ENCODE results near the gene PRICKLE2. TPM values are rescaled to one million over a fixed set of nuclear protein-coding genes. Genes with fewer than 3 reads are reported as not detected.

PRICKLE2 gene
- polyA plus RNA-seq, 1 donor (not counting 4 experiments of a cell fraction or from before 2014, with no cell fraction given): 7.8 TPM

- Histone ChIP-seq H3K9me3 (ENCODE audit: control insufficient read depth, low read depth, low read length) (no peaks in the 10 kb centered on the region), H3K27ac (ENCODE audit: control insufficient read depth, insufficient read depth, low read length) (no peak overlapping the region), H3K36me3 (ENCODE audit: control insufficient read depth in 2 of 2, extremely low read depth in 1 of 2, insufficient read depth in 2 of 2, low read length in 2 of 2) (peaks cover 0 to 5% of the 10 kb centered on the region in 2 experiments), H3K4me1 (ENCODE audit: control insufficient read depth, extremely low read depth, insufficient read depth, low read length) (peaks cover 4% of the 10 kb centered on the region), H3K79me2 (ENCODE audit: control insufficient read depth, insufficient read depth, low read length) (no peaks in the 10 kb centered on the region), H2AFZ (ENCODE audit: control insufficient read depth, low read length) (no peak overlapping the region), H3K9me1 (ENCODE audit: control insufficient read depth, extremely low read depth, insufficient read depth, low read length) (no peaks in the 10 kb centered on the region), H3K9ac (ENCODE audit: control insufficient read depth, extremely low read depth, insufficient read depth, low read length) (no peak overlapping the region), H4K20me1 (ENCODE audit: control insufficient read depth, extremely low read depth, insufficient read depth, low read length) (no peaks in the 10 kb centered on the region), H3K27me3 (ENCODE audit: control insufficient read depth, extremely low read depth, insufficient read depth, low read length) (no peaks in the 10 kb centered on the region), H3K4me3 (ENCODE audit: control insufficient read depth in 2 of 3, extremely low read depth in 1 of 3, insufficient read depth in 2 of 3, low read depth in 1 of 3, low read length in 3 of 3) (no peak overlapping the region), H3K4me2 (ENCODE audit: control insufficient read depth, extremely low read depth, insufficient read depth, low read depth, low read length) (no peak overlapping the region)
- DNase-seq (ENCODE audit: low read depth, low spot score): no peak
- dilution Hi-C loops (cut with MboI; ENCODE audit: extremely low pct_ligation_motif_present, low sequenced_read_pairs): no loop called here
- TF ChIP-seq EZH2 (IDR thresholded peaks at IDR 0.05; ENCODE audit: low read length): no peak
- FAIRE-seq: peak; percentile 67
These were observed 87.2 kb downstream of the PRICKLE2 start for GRCh38 chr3:64138046-64138445.

DNA sequence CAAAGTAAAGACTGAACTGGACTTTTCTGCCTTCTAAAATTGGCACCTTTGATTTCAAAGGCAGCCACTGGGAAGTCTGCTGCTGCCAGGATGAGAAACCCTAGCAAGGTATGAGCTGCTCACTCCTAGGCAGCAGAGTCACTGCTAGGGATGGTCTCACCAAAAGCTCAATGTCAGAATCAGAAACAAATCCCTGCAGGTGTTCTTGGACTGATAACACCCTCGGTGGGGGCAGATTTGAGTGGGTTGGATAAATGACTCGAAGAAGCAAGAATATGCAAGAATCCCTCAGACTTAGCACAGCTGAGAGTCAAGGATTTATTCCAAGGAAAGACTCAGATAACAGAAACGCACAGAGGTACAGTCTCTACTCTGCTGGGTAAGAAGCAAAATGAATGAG is 90.4 kb downstream of the PRICKLE2 start:
- Histone ChIP-seq H3K27ac (ENCODE audit: control insufficient read depth, insufficient read depth, low read length) (no peak overlapping the region), H2AFZ (ENCODE audit: control insufficient read depth, low read length) (no peak overlapping the region), H3K9ac (ENCODE audit: control insufficient read depth, extremely low read depth, insufficient read depth, low read length) (no peak overlapping the region), H3K4me1 (ENCODE audit: control insufficient read depth, extremely low read depth, insufficient read depth, low read length) (peaks cover 4% of the 10 kb centered on the region), H3K79me2 (ENCODE audit: control insufficient read depth, insufficient read depth, low read length) (no peaks in the 10 kb centered on the region), H3K4me2 (ENCODE audit: control insufficient read depth, extremely low read depth, insufficient read depth, low read depth, low read length) (no peak overlapping the region), H4K20me1 (ENCODE audit: control insufficient read depth, extremely low read depth, insufficient read depth, low read length) (no peaks in the 10 kb centered on the region), H3K9me3 (ENCODE audit: control insufficient read depth, low read depth, low read length) (no peaks in the 10 kb centered on the region), H3K36me3 (ENCODE audit: control insufficient read depth in 2 of 2, extremely low read depth in 1 of 2, insufficient read depth in 2 of 2, low read length in 2 of 2) (peaks cover 0 to 9% of the 10 kb centered on the region in 2 experiments), H3K4me3 (ENCODE audit: control insufficient read depth in 2 of 3, extremely low read depth in 1 of 3, insufficient read depth in 2 of 3, low read depth in 1 of 3, low read length in 3 of 3) (no peak overlapping the region), H3K27me3 (ENCODE audit: control insufficient read depth, extremely low read depth, insufficient read depth, low read length) (no peaks in the 10 kb centered on the region), H3K9me1 (ENCODE audit: control insufficient read depth, extremely low read depth, insufficient read depth, low read length) (no peaks in the 10 kb centered on the region)
- dilution Hi-C loops (cut with MboI; ENCODE audit: extremely low pct_ligation_motif_present, low sequenced_read_pairs): no loop called here
- FAIRE-seq (no peak), DNase-seq (ENCODE audit: low read depth, low spot score) (no peak)
- TF ChIP-seq, protein P1, sequence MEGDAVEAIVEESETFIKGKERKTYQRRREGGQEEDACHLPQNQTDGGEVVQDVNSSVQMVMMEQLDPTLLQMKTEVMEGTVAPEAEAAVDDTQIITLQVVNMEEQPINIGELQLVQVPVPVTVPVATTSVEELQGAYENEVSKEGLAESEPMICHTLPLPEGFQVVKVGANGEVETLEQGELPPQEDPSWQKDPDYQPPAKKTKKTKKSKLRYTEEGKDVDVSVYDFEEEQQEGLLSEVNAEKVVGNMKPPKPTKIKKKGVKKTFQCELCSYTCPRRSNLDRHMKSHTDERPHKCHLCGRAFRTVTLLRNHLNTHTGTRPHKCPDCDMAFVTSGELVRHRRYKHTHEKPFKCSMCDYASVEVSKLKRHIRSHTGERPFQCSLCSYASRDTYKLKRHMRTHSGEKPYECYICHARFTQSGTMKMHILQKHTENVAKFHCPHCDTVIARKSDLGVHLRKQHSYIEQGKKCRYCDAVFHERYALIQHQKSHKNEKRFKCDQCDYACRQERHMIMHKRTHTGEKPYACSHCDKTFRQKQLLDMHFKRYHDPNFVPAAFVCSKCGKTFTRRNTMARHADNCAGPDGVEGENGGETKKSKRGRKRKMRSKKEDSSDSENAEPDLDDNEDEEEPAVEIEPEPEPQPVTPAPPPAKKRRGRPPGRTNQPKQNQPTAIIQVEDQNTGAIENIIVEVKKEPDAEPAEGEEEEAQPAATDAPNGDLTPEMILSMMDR (optimal IDR thresholded peaks at IDR 0.05 in 1 of 3, IDR thresholded peaks at IDR 0.05 in 1 of 3, conservative IDR thresholded peaks at IDR 0.05 in 1 of 3; ENCODE audit: extremely low read depth in 1 of 3, insufficient read depth in 2 of 3, low read length in 3 of 3): no peak
- no peak for TF ChIP-seq EZH2 (IDR thresholded peaks at IDR 0.05; ENCODE audit: low read length)

GRCh38 chr3:64133987-64134386 is 91.3 kb downstream of the PRICKLE2 start:
- Histone ChIP-seq H2AFZ (ENCODE audit: control insufficient read depth, low read length) (no peak overlapping the region), H4K20me1 (ENCODE audit: control insufficient read depth, extremely low read depth, insufficient read depth, low read length) (no peaks in the 10 kb centered on the region), H3K27ac (ENCODE audit: control insufficient read depth, insufficient read depth, low read length) (no peak overlapping the region), H3K4me2 (ENCODE audit: control insufficient read depth, extremely low read depth, insufficient read depth, low read depth, low read length) (no peak overlapping the region), H3K9me3 (ENCODE audit: control insufficient read depth, low read depth, low read length) (no peaks in the 10 kb centered on the region), H3K27me3 (ENCODE audit: control insufficient read depth, extremely low read depth, insufficient read depth, low read length) (no peaks in the 10 kb centered on the region), H3K4me1 (ENCODE audit: control insufficient read depth, extremely low read depth, insufficient read depth, low read length) (peaks cover 4% of the 10 kb centered on the region), H3K36me3 (ENCODE audit: control insufficient read depth in 2 of 2, extremely low read depth in 1 of 2, insufficient read depth in 2 of 2, low read length in 2 of 2) (peaks cover 0 to 9% of the 10 kb centered on the region in 2 experiments), H3K9me1 (ENCODE audit: control insufficient read depth, extremely low read depth, insufficient read depth, low read length) (no peaks in the 10 kb centered on the region), H3K9ac (ENCODE audit: control insufficient read depth, extremely low read depth, insufficient read depth, low read length) (no peak overlapping the region), H3K79me2 (ENCODE audit: control insufficient read depth, insufficient read depth, low read length) (no peaks in the 10 kb centered on the region), H3K4me3 (ENCODE audit: control insufficient read depth in 2 of 3, extremely low read depth in 1 of 3, insufficient read depth in 2 of 3, low read depth in 1 of 3, low read length in 3 of 3) (no peak overlapping the region)
- no peak for DNase-seq (ENCODE audit: low read depth, low spot score)
- no peak for FAIRE-seq
- dilution Hi-C loops (cut with MboI; ENCODE audit: extremely low pct_ligation_motif_present, low sequenced_read_pairs): no loop called here
- TF ChIP-seq, protein P1 (optimal IDR thresholded peaks at IDR 0.05 in 1 of 3, IDR thresholded peaks at IDR 0.05 in 1 of 3, conservative IDR thresholded peaks at IDR 0.05 in 1 of 3; ENCODE audit: extremely low read depth in 1 of 3, insufficient read depth in 2 of 3, low read length in 3 of 3): no peak
- no peak for TF ChIP-seq EZH2 (IDR thresholded peaks at IDR 0.05; ENCODE audit: low read length)
